ENCODE measurements around the gene ZNF93.
A peak's percentile ranks its signal among the peaks of the same experiment; 100 is the strongest.

- TF ChIP-seq POLR2A (IDR thresholded peaks at IDR 0.05; ENCODE audit: low read depth, low read length) = peak; percentile 33; the same call in 1 of the 2 replicates
- no peak; the same call in 1 of the 2 replicates for TF ChIP-seq POLR2AphosphoS5 (IDR thresholded peaks at IDR 0.05; ENCODE audit: low read depth, low read length)
- no peak for TF ChIP-seq TAF1 (IDR thresholded peaks at IDR 0.05; ENCODE audit: low read depth, low read length)
Observed at GRCh38 chr19:19866611-19867248, 34.0 kb upstream of the ZNF93 start.
